T47D (cell line): Measurements from ENCODE around the gene XPO5.

Experiments
- DNase-seq, 2 experiments: peaks; one replicate each; pipeline versions ENCODE4 v3.0.0 to v3.0.0-alpha.2; 2011 to 2012; ENCODE audit warnings: low read depth in 1 of 2, low spot score in 1 of 2
- JUND ChIP-seq: IDR thresholded peaks from 2 replicates; pipeline ENCODE4 v1.6.1; 2012; ENCODE audit warnings: low read depth
- in situ Hi-C: cut with HindIII; loops from 2 replicates; pipeline ENCODE4 v1.10.0; 2016; ENCODE audit warnings: low sequenced_read_pairs, low pct_unique_long_range_greater_than_20kb

The XPO5 gene

DNA sequence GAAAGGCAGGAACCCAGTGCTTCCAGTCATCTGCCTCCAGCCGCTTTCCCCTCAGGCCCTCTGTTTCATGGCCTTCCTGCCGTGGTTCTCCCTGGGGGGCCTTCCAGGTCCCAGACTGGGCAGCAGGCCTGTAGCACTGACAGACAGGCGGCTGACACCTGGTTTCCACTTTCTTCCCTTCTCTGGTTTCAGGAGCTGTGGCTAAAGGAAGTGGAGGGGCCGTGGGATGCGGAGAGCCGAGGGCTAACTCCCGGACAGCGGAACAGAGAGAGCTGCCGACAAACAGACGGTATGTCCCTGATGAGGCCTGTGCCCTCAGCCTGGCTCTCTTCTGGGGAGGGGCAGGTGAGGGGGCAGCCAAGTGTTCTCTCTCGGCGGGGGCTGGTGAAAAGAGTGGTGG lies 78.1 kb downstream of the XPO5 start:
- TF ChIP-seq JUND: no peak
- DNase-seq: no peak
- in situ Hi-C loops: no loop called here

DNA sequence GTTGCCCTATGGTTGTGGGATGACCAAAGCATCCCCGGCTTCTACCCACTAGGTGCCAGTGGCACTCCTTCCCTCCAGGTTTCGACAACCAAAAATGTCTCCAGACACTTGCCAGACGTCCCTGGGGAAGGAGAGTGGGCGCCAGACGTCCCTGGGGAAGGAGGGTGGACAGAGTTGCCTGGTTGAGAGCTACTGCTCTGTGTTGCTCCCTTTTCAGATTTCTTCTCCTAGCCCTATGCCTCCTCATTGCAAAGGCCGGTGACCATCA lies 78.8 kb downstream of the XPO5 start:
- TF ChIP-seq JUND: no peak
- no peak for DNase-seq
- in situ Hi-C loops: no loop called here

DNA sequence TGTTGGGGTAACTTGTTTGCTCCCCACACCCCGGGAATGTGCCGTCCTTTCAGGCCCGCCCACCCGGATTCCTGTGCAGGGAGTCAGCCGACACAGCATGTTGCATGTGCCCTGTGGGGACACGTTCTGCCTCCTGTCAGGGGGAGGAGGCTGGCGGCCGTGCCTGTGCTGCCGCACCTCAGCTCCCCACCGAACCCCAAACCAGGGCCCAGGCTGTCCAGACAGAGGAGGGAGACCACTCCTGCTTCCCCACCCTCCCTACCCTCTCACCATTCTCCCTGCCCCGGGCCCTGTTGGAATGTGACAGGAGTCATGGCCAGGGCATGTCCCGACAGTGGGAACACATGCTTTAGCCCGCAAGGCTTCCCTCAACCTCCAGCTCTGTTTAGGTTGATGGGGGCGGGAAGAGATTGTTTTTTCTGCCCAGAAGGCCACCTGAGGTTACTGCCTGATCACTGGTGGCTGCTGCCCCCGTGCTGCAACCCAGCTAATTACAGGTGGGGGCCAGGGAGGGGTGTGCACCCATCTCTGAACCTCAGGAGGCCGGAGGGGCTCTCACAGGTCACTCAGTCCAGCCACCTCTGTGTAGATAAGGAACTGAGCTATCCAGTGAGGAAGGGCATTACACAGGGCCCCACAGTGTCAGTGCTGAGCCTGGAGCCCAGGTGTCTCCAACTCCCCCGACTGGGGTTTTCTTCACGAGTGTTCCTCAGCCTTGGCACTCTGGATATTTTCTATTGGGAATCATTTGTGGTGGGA lies 79.3 kb downstream of the XPO5 start:
- in situ Hi-C loops: no loop called here
- DNase-seq: peak; percentile 60 to 77
- no peak for TF ChIP-seq JUND

DNA sequence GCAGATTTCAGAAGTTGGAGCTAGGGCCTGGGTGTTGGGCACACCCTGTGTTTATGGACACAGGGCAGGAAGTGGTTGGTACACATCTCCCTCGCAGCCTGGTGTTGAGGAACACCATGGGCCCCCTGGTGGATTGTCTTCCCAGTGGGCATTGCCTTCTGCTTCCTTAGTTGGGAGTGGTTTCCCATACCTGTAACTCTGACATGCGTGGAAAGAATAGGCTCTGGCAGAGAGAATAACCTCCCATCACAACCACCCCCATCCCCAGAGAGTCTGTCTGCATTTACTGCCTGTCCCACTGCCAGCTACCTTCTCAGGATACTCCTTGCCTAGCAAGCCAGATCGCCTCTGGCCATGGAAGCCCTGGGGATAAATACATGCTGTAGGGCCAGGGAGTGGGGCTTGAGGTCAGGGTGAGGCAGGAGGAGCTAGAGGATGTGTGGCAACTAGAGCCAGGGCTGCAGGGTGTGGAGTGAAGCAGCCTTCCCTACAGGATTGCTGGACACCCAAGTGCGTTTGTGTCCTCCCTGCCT lies 80.4 kb downstream of the XPO5 start:
- peak in 1 of 2 experiments; percentile 62 for DNase-seq
- in situ Hi-C loops: no loop called here
- TF ChIP-seq JUND: no peak

DNA sequence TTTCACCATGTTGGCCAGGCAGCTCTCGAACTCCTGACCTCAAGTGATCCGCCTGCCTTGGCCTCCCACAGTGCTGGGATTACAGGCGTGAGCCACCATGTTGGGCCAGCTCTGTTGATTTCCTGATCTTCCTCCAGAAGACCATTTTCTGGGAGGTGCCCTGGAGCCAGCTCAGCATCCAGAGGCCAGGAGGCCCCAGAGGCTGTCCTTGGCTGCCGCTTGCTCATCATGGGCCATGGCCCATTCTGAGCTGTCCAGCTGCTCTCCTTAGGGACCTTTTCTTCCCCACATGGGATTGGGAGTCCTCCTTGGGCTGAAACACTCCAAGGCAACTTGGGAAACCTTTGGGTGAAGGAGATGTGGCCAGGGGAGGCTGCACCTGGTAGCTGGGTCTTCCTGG lies 81.1 kb downstream of the XPO5 start:
- in situ Hi-C loops: no loop called here
- no peak for DNase-seq

DNA sequence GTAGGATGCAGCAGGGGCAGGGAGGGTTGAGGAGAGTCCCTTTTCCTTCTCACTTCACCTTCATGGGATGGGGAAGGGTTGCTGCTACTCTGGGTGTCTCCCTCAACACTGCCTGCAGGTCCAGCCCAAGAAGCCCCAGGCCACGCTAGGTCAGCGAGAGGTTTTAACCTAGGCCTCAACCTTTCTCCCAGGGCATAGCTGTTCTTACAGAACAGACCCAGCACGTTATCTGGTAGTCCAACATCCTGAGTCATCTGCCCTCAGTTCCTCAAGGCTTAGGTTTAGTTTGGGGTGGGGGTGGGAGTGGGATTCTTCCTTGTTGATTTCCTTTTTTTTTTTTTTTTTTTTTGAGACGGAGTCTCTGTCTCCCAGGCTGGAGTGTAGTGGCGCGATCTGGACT lies 81.5 kb downstream of the XPO5 start:
- in situ Hi-C loops: no loop called here
- DNase-seq: no peak
- no peak for TF ChIP-seq JUND

More for the DNA sequence above, 81.1 kb downstream of the XPO5 start:
- TF ChIP-seq JUND: no peak

DNA sequence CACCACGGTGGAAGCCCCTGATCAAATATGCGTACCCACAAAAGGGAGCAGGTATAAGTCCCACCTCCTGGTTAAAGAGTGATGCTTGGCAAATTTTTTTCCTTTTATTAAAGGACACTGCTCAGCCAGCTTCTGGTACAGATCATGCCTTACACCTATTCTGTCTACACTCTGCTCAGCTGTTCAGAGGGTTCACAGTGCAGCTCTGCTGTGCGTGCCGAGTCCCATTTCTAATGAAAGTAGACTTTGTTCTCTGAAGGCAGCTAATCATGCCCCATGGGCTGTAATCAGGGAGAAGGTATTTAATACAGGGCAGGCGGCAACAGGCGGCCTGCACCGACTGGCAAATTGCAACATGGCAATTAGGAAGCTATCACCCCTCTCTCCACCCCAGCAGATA lies 82.0 kb downstream of the XPO5 start:
- DNase-seq: no peak
- TF ChIP-seq JUND: no peak
- in situ Hi-C loops: no loop called here

DNA sequence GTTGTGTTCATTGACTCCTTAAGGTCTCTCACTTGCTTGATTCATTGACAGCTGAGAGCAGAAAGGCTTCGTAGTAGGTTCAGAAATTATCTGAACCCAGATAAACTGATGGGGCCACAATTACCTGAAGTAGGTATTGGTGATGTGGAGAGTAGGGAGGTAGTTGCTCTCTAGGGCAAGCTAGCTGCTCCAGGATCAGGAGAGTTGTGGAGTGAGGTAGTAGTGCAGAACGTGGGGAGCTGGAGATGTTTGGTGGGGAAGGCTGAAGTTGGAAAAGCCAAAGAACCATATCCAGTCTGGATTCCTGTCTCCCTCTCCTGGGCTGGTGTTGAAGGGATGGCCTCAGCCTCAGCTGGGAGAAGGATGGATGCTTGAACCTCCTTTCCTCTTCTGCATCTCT lies 82.6 kb downstream of the XPO5 start:
- TF ChIP-seq JUND: no peak
- no peak for DNase-seq
- in situ Hi-C loops: no loop called here

DNA sequence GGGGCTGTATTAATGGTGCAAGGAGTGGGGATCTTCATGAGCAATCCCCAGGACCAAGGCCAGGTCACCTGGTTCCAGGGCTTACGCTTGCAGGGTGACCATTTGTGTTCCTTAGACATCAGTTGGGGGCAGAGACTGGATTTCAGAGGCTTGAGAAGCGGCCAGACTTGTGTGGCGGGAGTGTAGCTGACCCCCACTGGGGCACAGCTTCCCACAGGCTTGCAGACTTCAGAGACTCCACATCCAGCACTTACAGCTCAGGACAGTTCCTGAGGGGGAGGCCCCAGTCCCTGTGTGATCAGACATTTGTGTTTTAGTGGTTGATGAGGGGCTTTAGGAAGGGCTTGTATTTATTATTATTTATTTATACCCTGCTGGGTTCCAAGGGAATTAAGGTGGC lies 83.2 kb downstream of the XPO5 start:
- DNase-seq: no peak
- in situ Hi-C loops: no loop called here
- no peak for TF ChIP-seq JUND

DNA sequence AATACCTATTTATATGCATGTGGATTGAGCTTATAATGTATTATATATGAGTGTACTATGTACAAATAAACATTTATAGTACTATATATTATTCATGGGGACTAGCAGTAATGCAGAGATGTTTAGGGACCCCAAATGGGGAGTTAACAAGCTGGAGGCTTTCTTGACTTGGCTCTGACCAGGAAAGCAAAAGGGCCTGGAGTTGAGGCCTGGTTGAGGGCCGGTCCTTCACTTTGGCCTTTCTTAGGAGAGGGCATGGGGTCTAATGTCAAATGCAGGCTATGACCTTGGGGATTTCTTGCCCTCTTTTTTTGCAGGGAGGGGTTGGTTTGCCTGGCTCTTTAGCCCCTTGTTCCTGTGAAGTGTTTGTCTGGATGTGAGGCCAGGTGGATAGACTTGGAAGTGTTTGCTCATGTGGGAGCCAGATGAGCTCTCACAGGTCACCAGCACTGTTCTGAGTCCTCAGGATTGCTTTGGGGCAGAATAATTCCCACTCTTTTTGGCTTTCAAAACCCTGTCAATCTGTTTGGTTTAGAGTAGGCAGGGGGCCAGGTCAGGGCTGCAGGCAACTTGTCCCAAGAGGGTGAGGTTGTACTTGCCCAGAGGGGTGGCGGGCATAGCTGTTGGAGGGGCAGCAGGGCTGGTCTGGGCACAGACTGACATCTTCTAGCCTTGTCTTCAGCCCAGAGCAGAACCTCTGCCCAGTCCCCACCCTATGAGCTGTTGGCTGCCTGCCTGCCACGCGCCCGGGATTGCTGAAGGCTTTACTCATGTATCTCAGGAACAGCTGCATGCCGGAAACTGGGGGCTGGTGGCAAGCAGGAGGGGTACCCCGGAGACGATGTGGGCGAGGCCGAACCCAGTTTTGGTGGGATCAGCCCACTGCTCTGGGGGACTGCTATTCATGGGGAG lies 83.8 kb downstream of the XPO5 start:
- in situ Hi-C loops: no loop called here
- no peak for TF ChIP-seq JUND
- DNase-seq: no peak

DNA sequence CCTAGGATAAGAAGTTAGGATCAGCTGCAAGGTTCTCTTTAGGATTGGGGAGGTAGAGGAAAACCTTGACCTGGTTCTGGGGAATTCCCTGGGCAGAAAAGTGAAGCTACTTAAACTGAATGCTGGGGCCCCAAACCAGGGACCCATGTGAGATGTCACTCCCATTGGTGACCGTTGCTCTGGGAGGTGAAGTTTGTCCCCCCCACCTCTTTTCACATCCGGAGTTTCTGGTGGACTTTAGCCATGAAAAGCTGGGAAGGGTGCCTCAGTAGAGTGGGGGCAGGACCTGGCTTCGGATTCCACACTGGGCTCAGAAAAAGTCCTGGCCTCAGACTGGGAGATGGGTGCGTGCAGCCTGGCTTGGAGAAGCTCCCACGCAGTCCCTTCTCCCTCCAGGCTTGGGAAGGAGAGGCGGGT lies 85.3 kb downstream of the XPO5 start:
- in situ Hi-C loops: no loop called here
- no peak for DNase-seq
- no peak for TF ChIP-seq JUND

DNA sequence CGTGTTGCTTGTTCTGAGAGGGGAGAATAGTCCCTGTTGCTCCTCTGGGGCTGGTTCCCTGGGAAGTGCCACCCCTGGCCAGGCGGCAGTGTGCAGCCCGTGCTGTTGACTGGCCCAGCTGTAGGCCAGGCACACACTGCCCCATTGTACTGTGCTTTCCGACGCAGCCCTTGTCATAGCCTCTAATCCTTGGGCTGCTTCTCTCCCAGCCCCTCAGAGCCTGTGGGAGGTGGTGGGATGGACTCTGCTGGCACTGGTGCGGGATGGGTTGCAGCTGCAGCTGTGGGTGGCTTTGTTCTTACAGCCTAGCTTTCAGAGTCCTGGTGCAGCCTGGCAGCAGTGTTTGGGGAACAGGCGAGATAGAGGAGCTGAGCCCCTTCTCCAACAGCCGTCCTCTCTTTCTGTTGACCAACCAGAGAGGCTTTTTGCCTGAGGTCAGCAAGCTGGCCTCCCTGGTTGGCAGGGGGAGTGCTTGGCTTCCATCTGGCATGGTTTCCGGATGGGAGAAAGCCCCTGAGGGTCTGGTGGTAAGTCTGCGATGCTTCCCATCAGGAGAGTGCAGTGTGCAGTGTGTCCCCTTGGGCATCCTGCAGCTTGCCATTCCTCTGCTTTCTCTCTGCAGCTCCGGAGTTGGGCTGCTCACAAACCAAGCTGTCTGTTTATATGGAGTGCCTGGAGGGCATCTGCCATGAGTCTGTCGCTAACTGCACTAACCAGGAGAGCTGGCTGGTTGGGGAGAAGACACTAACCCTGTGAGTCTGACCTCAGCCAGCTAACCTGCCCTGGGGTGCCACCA lies 86.4 kb downstream of the XPO5 start:
- TF ChIP-seq JUND: no peak
- in situ Hi-C loops: no loop called here

More for the DNA sequence above, 86.4 kb downstream of the XPO5 start:
- no peak for DNase-seq
